ENCODE measurements around the gene GNGT2.

The GNGT2 gene

GRCh38 chr17:49210158-49211029 is at the start of gene GNGT2, which contains the start of gene ABI3:
GNGT2 (minus strand) TSS chr17:49210574; CDS start chr17:49207422, 3,152 bp downstream.
ABI3 (plus strand) TSS chr17:49210707; CDS start chr17:49210725, 18 bp downstream.
- H3K27ac ChIP-seq: no peak within 1 kb of the TSS
- no peak for TF ChIP-seq ZFX (IDR thresholded peaks at IDR 0.05; ENCODE audit: borderline replicate concordance)
- no peak for TF ChIP-seq CTCF (IDR thresholded peaks at IDR 0.05)

- TF ChIP-seq ZFX (IDR thresholded peaks at IDR 0.05; ENCODE audit: borderline replicate concordance) (no peak), CTCF (IDR thresholded peaks at IDR 0.05) (no peak)
- no peak overlapping the region for H3K27ac ChIP-seq
These were observed 49.3 kb upstream of the GNGT2 start for GRCh38 chr17:49259663-49260010.

GRCh38 chr17:49258394-49258793 is 48.0 kb upstream of the GNGT2 start:
- TF ChIP-seq ZFX (IDR thresholded peaks at IDR 0.05; ENCODE audit: borderline replicate concordance) (no peak), CTCF (IDR thresholded peaks at IDR 0.05) (no peak)
- no peak overlapping the region for H3K27ac ChIP-seq

GRCh38 chr17:49255125-49255524 is 44.8 kb upstream of the GNGT2 start:
- H3K27ac ChIP-seq: no peak overlapping the region
- TF ChIP-seq ZFX (IDR thresholded peaks at IDR 0.05; ENCODE audit: borderline replicate concordance): no peak
- TF ChIP-seq CTCF (IDR thresholded peaks at IDR 0.05): no peak

GRCh38 chr17:49254066-49254465 is 43.7 kb upstream of the GNGT2 start:
- TF ChIP-seq ZFX (IDR thresholded peaks at IDR 0.05; ENCODE audit: borderline replicate concordance): no peak
- peak; percentile 40 for TF ChIP-seq CTCF (IDR thresholded peaks at IDR 0.05)
- no peak overlapping the region for H3K27ac ChIP-seq

GRCh38 chr17:49252148-49252695 is 41.8 kb upstream of the GNGT2 start:
- TF ChIP-seq ZFX (IDR thresholded peaks at IDR 0.05; ENCODE audit: borderline replicate concordance): no peak
- TF ChIP-seq CTCF (IDR thresholded peaks at IDR 0.05): no peak
- H3K27ac ChIP-seq: no peak overlapping the region

All from 22Rv1 (cell line).